Measurements from ENCODE around the gene ID2.

Gene ID2

DNA sequence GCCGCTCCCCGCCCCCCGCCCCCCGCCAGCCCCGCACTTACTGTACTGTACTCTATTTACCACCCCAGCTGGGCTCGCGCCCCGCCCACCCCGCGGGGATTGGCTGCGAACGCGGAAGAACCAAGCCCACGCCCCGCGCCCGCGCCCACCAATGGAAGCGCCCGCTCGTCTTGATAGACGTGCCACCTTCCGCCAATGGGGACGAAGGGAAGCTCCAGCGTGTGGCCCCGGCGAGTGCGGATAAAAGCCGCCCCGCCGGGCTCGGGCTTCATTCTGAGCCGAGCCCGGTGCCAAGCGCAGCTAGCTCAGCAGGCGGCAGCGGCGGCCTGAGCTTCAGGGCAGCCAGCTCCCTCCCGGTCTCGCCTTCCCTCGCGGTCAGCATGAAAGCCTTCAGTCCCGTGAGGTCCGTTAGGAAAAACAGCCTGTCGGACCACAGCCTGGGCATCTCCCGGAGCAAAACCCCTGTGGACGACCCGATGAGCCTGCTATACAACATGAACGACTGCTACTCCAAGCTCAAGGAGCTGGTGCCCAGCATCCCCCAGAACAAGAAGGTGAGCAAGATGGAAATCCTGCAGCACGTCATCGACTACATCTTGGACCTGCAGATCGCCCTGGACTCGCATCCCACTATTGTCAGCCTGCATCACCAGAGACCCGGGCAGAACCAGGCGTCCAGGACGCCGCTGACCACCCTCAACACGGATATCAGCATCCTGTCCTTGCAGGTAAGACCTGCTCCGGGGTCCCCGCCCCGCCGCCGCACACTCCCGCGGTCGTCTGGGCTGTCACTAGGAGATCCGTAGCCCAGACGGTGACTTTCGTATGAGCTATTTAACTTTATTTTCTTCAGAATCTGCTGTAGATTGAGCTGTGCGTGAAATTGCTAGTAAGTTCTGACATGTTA, at the start of gene ID2:
Gene ID2, plus strand, starts transcription at position 271 of the 907 bp plus-strand sequence. Its CDS starts 110 bp downstream, at position 381.
- peak within 1 kb of the TSS; percentile 86 for H3K4me3 ChIP-seq (ENCODE audit: low read depth, low read length)

GRCh38 chr2:8632755-8633154, 49.1 kb upstream of the ID2 start:
- H3K4me3 ChIP-seq (ENCODE audit: low read depth, low read length), result no peak overlapping the region

DNA sequence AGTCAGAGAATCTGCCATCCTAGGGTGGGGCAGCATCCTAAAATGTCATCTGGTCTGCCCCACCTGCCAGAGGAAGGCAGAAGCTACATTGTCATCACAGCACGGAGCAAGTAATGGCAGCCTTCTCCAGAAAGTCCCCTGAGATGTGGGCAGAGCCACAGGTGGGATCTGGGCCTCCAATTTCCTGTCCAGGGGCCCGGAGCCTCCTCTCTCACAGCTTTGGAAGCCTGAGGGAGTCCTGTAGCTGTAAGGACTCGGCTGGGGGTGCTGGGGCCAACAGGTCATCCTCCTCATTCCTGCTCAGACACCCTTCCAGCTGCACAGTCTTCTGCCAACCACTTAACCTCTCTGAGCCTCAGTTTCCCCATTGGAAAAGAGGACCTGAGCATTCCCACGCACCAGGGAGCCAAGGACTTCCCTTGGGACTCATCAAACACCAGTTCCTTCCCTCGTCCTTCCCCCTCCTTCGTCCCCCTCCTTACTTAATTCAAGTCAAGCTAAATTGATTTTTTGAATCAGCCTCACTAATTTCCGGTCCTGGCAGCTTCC, 48.6 kb upstream of the ID2 start:
- H3K4me3 ChIP-seq (ENCODE audit: low read depth, low read length), result no peak overlapping the region

DNA sequence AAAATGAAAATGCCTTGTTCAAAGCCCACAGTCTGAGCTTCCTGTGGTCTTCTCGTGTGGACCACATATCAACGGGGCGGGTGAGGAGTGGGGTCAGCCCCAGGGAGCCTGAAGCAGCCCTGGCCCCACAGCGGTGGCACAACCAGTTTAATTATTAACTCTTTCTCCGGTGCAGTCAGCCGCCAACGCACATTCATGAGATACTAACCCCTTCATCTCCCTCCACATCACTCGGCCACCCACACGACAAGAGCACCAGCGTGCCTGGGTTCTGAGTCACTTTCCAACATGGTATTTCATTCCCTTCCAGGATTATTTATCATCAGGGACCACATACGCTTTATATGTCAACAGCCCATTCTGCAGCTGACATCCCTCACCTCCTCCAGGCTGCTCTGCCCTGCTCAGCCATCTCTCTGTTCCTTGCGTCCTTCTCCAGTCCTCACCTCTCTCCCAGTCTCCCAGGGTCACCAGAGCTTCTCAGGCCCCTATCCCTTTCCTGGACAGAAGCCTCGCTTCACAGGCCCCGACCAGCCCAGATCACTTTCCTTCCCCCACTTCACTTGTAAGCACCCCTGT, 48.0 kb upstream of the ID2 start:
- no peak overlapping the region for H3K4me3 ChIP-seq (ENCODE audit: low read depth, low read length)

DNA sequence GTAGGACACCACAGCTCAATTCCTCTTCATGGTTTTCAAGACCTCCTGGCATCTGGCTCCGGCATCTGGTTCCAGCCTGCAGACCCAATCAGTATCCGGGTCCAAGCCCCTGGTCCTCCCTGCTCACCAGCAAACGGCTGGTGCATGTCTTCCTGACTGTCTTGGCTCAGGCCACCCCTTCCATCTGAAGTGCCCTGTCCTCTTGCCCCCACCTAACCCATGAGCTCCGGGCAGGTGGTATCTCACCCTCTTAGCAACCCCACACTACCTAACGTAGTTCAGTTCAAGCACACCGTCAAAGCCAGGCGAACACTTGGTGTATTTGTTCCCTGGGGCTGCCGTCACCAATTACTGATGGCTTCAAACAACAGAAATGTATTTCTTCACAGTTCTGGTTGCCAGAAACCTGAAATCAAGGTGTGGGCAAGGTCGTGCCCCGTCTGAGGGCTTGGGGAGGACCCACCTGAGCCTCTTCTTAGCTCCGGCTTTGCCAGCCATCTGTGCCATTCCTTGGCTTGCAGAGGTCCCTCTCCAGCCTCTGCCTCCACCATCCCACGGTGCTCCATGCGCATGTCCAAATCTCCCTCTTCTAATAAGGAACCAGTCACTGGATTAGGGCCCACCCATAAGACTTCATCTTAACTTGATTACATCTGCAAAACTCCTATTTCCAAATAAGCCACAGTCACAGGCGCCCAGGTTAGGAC, 47.2 kb upstream of the ID2 start:
- H3K4me3 ChIP-seq (ENCODE audit: low read depth, low read length), result no peak overlapping the region

- no peak overlapping the region for H3K4me3 ChIP-seq (ENCODE audit: low read depth, low read length)
These were observed 45.8 kb upstream of the ID2 start for GRCh38 chr2:8636041-8636491.

GRCh38 chr2:8636721-8637636, 44.9 kb upstream of the ID2 start:
- H3K4me3 ChIP-seq (ENCODE audit: low read depth, low read length), result no peak overlapping the region

DNA sequence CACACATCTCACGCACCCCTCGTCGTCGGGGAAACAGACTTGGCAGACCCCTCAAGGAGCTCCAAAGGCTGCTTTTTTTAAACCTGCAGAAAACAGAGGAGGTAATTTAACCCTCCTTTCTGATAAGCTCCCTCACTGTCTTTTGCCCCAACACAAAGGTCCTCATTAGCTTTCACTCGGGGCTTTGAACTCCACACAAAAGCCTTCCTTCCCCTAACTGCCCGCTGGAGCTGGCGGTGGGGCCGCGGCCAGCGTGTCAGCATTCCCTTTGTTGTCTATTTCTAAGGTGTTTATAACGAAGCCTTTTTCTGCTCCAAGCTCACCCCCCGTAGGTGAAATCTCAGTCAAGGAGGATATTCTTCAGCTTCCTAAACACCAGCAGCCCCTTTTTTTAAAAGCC, 43.5 kb upstream of the ID2 start:
- H3K4me3 ChIP-seq (ENCODE audit: low read depth, low read length), result no peak overlapping the region

- no peak overlapping the region for H3K4me3 ChIP-seq (ENCODE audit: low read depth, low read length)
These were observed 42.7 kb upstream of the ID2 start for GRCh38 chr2:8639122-8639635.

DNA sequence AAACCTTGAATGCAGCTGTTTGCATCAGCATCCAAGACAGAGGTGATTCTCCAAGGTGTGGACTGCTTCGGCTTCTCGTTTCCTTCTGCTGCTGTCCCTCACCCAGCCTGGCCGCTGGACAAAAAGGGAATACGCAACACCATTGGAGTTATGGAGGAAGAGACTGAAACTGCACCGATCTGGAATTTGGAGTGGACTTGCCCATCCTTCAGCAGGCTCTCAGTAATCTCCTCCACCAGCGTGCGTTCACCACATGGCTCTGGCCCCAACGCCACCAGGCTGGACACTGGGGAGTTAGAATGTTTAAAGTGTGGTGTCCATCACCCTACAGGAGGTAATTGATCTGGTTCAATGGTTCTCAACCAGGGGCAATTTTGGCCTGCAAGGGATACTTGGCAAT, 41.4 kb upstream of the ID2 start:
- no peak overlapping the region for H3K4me3 ChIP-seq (ENCODE audit: low read depth, low read length)

- no peak overlapping the region for H3K4me3 ChIP-seq (ENCODE audit: low read depth, low read length)
These were observed 40.4 kb upstream of the ID2 start for GRCh38 chr2:8641301-8641965.

DNA sequence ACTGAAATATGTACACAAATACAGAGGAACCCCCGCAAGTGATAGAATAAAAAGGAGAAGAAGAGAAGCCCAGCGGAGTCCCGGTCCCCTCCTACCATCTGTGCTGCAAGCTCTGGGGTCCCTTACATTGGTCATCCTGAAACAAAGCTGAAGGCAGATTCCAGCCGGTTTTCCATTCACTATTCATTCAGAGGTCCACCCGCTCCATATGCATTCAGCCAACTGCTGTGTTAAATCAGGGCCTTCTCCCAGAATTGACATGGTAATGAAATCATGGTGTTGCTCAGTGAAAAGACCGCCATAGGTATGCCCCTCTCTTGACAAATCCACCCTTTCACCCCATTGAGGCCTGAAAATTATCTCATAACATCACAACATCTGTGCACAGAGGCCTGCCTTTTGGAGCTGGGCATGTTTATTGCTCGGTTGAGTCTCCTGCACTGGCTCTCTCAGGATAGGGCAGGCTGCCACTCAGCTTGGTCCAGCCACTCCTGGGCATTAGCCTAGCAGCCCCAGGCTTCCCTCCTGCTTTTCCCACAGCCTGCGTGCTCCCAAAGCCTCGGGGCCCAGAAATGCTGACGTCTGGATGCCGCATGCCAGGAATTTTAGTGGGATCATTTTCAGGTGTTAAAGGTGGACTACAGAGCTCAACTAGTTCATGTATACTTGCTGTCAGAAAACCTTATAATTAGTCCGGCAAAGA, 39.3 kb upstream of the ID2 start:
- no peak overlapping the region for H3K4me3 ChIP-seq (ENCODE audit: low read depth, low read length)

DNA sequence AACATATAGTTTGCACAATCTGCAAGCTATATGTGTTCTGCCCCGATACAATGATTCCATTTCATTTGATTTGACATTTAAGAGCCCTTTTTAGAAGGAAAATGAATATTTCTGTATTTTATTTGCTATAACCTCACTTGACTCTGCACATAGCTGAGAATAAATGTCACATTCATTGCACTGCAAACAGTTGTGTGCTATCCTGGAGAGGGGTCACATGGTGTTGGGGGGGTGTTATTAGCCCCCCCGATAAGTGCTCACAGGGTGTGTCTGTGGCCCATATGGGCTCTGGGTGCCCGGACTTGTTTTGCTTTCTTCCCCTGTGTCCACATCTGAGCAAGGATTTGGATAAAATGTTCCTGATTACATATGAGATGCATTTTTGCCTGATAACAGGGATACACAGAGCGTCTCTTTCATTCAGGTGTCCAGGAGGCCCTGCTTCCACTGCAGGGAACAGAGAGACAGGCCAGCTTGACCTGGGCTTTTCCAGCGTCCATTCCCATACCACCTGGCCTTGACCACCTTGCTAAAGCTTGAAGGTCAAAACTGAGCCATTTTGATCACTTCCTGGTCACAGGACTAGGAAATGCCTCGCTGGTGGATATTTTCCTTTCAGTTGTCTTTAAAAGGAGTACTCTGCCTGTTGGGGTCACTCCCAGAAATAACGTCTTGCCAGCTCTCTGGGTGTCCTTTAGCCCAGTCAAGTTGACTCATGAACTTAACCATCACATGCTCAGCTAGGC, 38.4 kb upstream of the ID2 start:
- no peak overlapping the region for H3K4me3 ChIP-seq (ENCODE audit: low read depth, low read length)

- no peak overlapping the region for H3K4me3 ChIP-seq (ENCODE audit: low read depth, low read length)
These were observed 37.9 kb upstream of the ID2 start for GRCh38 chr2:8643996-8644356.

GRCh38 chr2:8644605-8645175, 37.2 kb upstream of the ID2 start:
- no peak overlapping the region for H3K4me3 ChIP-seq (ENCODE audit: low read depth, low read length)

DNA sequence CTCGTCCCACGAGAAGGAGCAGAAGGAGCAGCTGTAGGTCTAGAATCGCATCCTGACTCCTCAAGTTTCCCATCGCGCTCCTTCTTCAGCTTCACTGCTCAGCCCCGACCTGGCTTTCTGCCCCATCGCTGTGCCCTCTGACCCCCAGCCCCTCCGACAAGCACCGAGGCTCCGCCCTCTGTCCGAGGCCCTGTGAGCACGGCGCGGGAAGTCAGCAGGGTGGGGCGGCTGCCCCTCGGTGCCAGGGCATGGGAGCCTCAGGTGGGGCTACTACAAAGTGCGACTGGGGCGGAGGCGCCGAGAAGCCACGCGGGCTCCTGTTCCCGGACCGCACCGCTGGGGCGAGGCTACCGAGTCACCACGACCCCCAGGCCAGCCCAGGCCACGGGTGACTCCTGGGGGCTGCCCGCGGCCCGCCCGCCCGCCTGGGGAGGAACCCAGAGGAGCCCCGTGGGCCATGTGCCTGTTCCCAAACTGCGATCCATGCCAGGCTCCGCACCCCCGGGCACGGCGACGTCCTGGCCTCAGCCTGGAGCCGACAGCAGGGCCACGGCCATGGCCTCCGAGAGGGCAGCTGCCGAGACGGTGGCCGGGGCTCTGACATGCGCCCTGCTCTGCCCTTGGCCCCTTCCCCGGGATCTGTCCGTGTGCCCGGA, 36.6 kb upstream of the ID2 start:
- H3K4me3 ChIP-seq (ENCODE audit: low read depth, low read length), result no peak overlapping the region

DNA sequence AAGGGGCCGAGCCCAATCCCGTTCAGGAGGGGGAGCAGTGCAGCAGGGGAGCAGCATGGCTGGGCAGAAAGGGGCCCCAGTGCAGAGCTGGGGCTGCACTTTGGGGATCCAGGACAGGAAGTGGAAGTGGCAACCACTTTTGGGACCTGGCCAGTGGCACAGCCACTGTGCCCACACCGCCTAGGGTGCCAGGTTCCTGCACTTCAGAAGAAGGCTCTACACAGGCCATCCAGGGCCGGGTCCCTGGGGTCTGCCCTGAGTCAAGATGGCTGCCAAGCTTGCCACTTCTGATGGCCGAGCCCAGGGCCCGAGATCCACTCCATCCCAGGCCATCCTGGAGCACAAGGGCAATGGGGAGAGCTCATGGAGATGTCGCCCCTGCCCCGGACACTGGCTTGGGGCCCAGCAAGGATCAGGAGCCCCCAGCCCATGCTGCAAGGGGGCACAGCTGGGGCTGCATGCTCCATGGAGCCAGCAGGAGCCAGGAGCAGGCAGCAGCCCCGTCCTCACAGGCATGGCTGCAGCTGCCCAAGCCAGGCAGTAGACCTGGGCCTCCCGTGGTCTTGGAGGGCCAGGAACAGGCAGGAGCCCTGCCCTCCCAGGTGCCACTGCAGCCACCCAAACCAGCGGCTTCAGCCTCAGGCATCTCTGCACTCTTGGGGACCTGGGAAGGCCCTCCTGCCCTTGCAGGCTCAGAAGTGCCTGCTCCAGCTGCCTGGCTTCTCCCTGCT, 35.0 kb upstream of the ID2 start:
- H3K4me3 ChIP-seq (ENCODE audit: low read depth, low read length), result no peak overlapping the region

All from iPS-11a (cell line).